HepG2 (cell line): ENCODE data around the gene TPPP2. TPM values are rescaled to one million over a fixed set of nuclear protein-coding genes. Genes with fewer than 3 reads are reported as not detected.
A peak's percentile ranks its signal among the peaks of the same experiment; 100 is the strongest.

Experiments
- ARID5B ChIP-seq: IDR thresholded peaks from 2 replicates; pipeline ENCODE4 v1.4.0; 2020; ENCODE audit warnings: mild to moderate bottlenecking, missing genetic modification reagents
- CTCF ChIP-seq: sonication (generic); formaldehyde crosslinking; IDR thresholded peaks from 2 replicates; pipeline ENCODE4 v1.5.0; 2020; ENCODE audit warnings: mild to moderate bottlenecking, missing genetic modification reagents, moderate library complexity
- DRAP1 ChIP-seq: IDR thresholded peaks from 2 replicates; pipeline ENCODE4 v1.6.1; 2016; ENCODE audit warnings: missing genetic modification reagents, missing compliant biosample characterization
- EP300 ChIP-seq, 3 experiments: sonication (generic) in 1 of 3; formaldehyde crosslinking in 1 of 3; IDR thresholded peaks; 2 replicates each; pipeline versions ENCODE4 v1.5.1 to v1.6.1; 2011 to 2020; ENCODE audit warnings: low read depth in 2 of 3, low read length in 2 of 3, borderline replicate concordance in 1 of 3, improper control_type of control experiment in 1 of 3, mild to moderate bottlenecking in 1 of 3, missing genetic modification reagents in 1 of 3, moderate library complexity in 1 of 3
- ERF ChIP-seq: IDR thresholded peaks from 2 replicates; pipeline ENCODE4 v1.6.1; 2018; ENCODE audit warnings: missing biosample characterization, missing genetic modification reagents
- PHF5A ChIP-seq: IDR thresholded peaks from one replicate; pipeline ENCODE4 v1.6.1; 2018; ENCODE audit warnings: low read depth, missing genetic modification reagents; ENCODE audit not compliant: unreplicated experiment
- TEAD3 ChIP-seq: optimal IDR thresholded peaks from 2 replicates; pipeline ENCODE3; 2016; ENCODE audit warnings: borderline replicate concordance
- ZBTB44 ChIP-seq: sonication (generic); formaldehyde crosslinking; IDR thresholded peaks from 2 replicates; pipeline ENCODE4 v1.4.0; 2020; ENCODE audit warnings: missing genetic modification reagents
- ZNF383 ChIP-seq: sonication (generic); formaldehyde crosslinking; IDR thresholded peaks from 2 replicates; pipeline ENCODE4 v1.4.0; 2020; ENCODE audit warnings: missing genetic modification reagents, mild to moderate bottlenecking, borderline replicate concordance
- ZNF792 ChIP-seq: IDR thresholded peaks from 2 replicates; pipeline ENCODE4 v1.6.1; 2016
- polyA plus RNA-seq, 8 experiments: library from polyadenylated mRNA; depleted of rRNA in 3 of 8; stranded (reverse) in 7 of 8; unstranded in 1 of 8; fragments of >200 nt; fragmentation: Illumina TruSeq in 4 of 8; extraction: Trizol in 4 of 8; gene quantifications; 2 replicates each; pipeline versions ENCODE4 v1.2.1 to v1.2.3, GENCODE V29; 2011 to 2016; ENCODE audit warnings: low read depth in 4 of 8, missing spikeins in 1 of 8, mixed read lengths in 1 of 8; ENCODE audit not compliant: insufficient read depth in 1 of 8
- total RNA-seq, 5 experiments: library from RNA; depleted of rRNA; stranded (reverse); fragments of >200 nt; fragmentation: Illumina TruSeq; extraction: Trizol; gene quantifications; 2 replicates each; pipeline ENCODE4 v1.2.3, GENCODE V29; 2016; ENCODE audit warnings: low read depth in 1 of 5
- TF ChIP-seq, protein P1 (sequence below): IDR thresholded peaks from 2 replicates; pipeline ENCODE4 v1.6.1; 2016; ENCODE audit warnings: low read depth
- TF ChIP-seq, protein P2 (sequence below): sonication (generic); formaldehyde crosslinking; IDR thresholded peaks from 2 replicates; pipeline ENCODE4 v1.5.0; 2020; ENCODE audit warnings: missing genetic modification reagents, mild to moderate bottlenecking, borderline replicate concordance
- TF ChIP-seq, protein P3 (sequence below): sonication (generic); formaldehyde crosslinking; IDR thresholded peaks from 2 replicates; pipeline ENCODE4 v1.4.0; 2020; ENCODE audit warnings: missing genetic modification reagents, borderline replicate concordance

TPPP2 gene
- total and polyA plus RNA-seq, 2 of the 13 experiments (the other 11 are each of a cell fraction or from before 2014, with no cell fraction given): 0.58 to 4.2 TPM

- TF ChIP-seq, protein P1, sequence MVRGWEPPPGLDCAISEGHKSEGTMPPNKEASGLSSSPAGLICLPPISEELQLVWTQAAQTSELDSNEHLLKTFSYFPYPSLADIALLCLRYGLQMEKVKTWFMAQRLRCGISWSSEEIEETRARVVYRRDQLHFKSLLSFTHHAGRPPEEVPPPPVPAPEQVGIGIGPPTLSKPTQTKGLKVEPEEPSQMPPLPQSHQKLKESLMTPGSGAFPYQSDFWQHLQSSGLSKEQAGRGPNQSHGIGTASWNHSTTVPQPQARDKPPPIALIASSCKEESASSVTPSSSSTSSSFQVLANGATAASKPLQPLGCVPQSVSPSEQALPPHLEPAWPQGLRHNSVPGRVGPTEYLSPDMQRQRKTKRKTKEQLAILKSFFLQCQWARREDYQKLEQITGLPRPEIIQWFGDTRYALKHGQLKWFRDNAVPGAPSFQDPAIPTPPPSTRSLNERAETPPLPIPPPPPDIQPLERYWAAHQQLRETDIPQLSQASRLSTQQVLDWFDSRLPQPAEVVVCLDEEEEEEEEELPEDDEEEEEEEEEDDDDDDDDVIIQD: peak; percentile 78
- TF ChIP-seq ERF (CRISPR knock-in tag): 0 out of 2 replicates have a peak, but pooled peaks have one; percentile 32
- peak; percentile 97 for TF ChIP-seq TEAD3 (CRISPR knock-in tag)
- TF ChIP-seq EP300 (IDR thresholded peaks at IDR 0.05; ENCODE audit: low read depth in 2 of 2, low read length in 2 of 2): peak in 1 of 2 experiments; percentile 40; a peak in 1 of 4 replicates
- TF ChIP-seq EP300 (CRISPR knock-in tag; IDR thresholded peaks at IDR 0.05; ENCODE audit: borderline replicate concordance): 0 out of 2 replicates have a peak, but pooled peaks have one; percentile 30
- TF ChIP-seq, protein P2, sequence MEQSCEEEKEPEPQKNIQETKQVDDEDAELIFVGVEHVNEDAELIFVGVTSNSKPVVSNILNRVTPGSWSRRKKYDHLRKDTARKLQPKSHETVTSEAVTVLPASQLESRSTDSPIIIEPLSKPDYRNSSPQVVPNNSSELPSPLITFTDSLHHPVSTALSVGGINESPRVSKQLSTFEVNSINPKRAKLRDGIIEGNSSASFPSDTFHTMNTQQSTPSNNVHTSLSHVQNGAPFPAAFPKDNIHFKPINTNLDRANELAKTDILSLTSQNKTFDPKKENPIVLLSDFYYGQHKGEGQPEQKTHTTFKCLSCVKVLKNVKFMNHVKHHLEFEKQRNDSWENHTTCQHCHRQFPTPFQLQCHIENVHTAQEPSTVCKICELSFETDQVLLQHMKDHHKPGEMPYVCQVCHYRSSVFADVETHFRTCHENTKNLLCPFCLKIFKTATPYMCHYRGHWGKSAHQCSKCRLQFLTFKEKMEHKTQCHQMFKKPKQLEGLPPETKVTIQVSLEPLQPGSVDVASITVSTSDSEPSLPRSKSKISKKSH (CRISPR knock-in tag): no peak
- TF ChIP-seq ARID5B (CRISPR knock-in tag): peak; percentile 61; the same call in 1 of the 2 replicates
- TF ChIP-seq DRAP1 (CRISPR knock-in tag): peak; percentile 39; the same call in 1 of the 2 replicates
- TF ChIP-seq, protein P3, sequence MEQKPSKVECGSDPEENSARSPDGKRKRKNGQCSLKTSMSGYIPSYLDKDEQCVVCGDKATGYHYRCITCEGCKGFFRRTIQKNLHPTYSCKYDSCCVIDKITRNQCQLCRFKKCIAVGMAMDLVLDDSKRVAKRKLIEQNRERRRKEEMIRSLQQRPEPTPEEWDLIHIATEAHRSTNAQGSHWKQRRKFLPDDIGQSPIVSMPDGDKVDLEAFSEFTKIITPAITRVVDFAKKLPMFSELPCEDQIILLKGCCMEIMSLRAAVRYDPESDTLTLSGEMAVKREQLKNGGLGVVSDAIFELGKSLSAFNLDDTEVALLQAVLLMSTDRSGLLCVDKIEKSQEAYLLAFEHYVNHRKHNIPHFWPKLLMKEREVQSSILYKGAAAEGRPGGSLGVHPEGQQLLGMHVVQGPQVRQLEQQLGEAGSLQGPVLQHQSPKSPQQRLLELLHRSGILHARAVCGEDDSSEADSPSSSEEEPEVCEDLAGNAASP (CRISPR knock-in tag): peak; percentile 99
- TF ChIP-seq CTCF (CRISPR knock-in tag): peak; percentile 99
- peak; percentile 60 for TF ChIP-seq PHF5A
- TF ChIP-seq ZNF383 (CRISPR knock-in tag): no peak
- 0 out of 2 replicates have a peak, but pooled peaks have one; percentile 45 for TF ChIP-seq ZBTB44 (CRISPR knock-in tag)
- 0 out of 2 replicates have a peak, but pooled peaks have one; percentile 45 for TF ChIP-seq ZNF792
These were observed 15.2 kb upstream of the TPPP2 start (continued) for GRCh38 chr14:21014761-21015190.
